ENCODE measurements around the gene SRPRB. TPM values are rescaled to one million over a fixed set of nuclear protein-coding genes. Genes with fewer than 3 reads are reported as not detected.

Gene SRPRB
- total RNA-seq, 1 experiment from 2014 or later, result 113 TPM

- H3K27ac Mint-ChIP-seq (ENCODE audit: unreplicated experiment), result no peak overlapping the region
- no peaks in the 10 kb centered on the region for H3K36me3 Mint-ChIP-seq (ENCODE audit: insufficient read depth, unreplicated experiment)
- H3K27me3 Mint-ChIP-seq (ENCODE audit: unreplicated experiment), result peaks cover 86% of the 10 kb centered on the region
- BruUV-seq (replicated peaks), result no TSS peak
- H3K4me1 Mint-ChIP-seq (ENCODE audit: low read depth, unreplicated experiment), result no peaks in the 10 kb centered on the region
- no peak for TF ChIP-seq CTCF (IDR thresholded peaks at IDR 0.05; ENCODE audit: unreplicated experiment)
- intact Hi-C loops (cut with micrococcal nuclease; ENCODE audit: unreplicated experiment), result no loop called here
- CTCF ChIA-PET, result interaction anchor here (0.6 to 1.8 kb wide), 3 partner anchors 11 to 69 kb away, joined by 3 read pairs; no protein-coding TSS in a partner anchor
- H3K9me3 Mint-ChIP-seq (ENCODE audit: low read depth, unreplicated experiment), result no peaks in the 10 kb centered on the region
- no peak for DNase-seq
- H3K4me3 Mint-ChIP-seq (ENCODE audit: low read depth, unreplicated experiment), result no peak overlapping the region
These were observed 48.8 kb downstream of the SRPRB start for GRCh38 chr3:133854264-133855001.

GRCh38 chr3:133855002-133855370 is 49.4 kb downstream of the SRPRB start:
- peaks cover 86% of the 10 kb centered on the region for H3K27me3 Mint-ChIP-seq (ENCODE audit: unreplicated experiment)
- no peak for DNase-seq
- BruUV-seq (replicated peaks), result no TSS peak
- intact Hi-C loops (cut with micrococcal nuclease; ENCODE audit: unreplicated experiment), result no loop called here
- no peaks in the 10 kb centered on the region for H3K9me3 Mint-ChIP-seq (ENCODE audit: low read depth, unreplicated experiment)
- TF ChIP-seq CTCF (IDR thresholded peaks at IDR 0.05; ENCODE audit: unreplicated experiment), result no peak
- no peaks in the 10 kb centered on the region for H3K4me1 Mint-ChIP-seq (ENCODE audit: low read depth, unreplicated experiment)
- H3K27ac Mint-ChIP-seq (ENCODE audit: unreplicated experiment), result no peak overlapping the region
- H3K4me3 Mint-ChIP-seq (ENCODE audit: low read depth, unreplicated experiment), result no peak overlapping the region
- CTCF ChIA-PET, result interaction anchor here (0.9 to 1.8 kb wide), 2 partner anchors 10 to 21 kb away, joined by 3 read pairs; no protein-coding TSS in a partner anchor
- no peaks in the 10 kb centered on the region for H3K36me3 Mint-ChIP-seq (ENCODE audit: insufficient read depth, unreplicated experiment)

- DNase-seq, result no peak
- no peak overlapping the region for H3K4me3 Mint-ChIP-seq (ENCODE audit: low read depth, unreplicated experiment)
- H3K4me1 Mint-ChIP-seq (ENCODE audit: low read depth, unreplicated experiment), result no peaks in the 10 kb centered on the region
- intact Hi-C loops (cut with micrococcal nuclease; ENCODE audit: unreplicated experiment), result no loop called here
- CTCF ChIA-PET, result no interaction called here
- H3K36me3 Mint-ChIP-seq (ENCODE audit: insufficient read depth, unreplicated experiment), result no peaks in the 10 kb centered on the region
- H3K27ac Mint-ChIP-seq (ENCODE audit: unreplicated experiment), result no peak overlapping the region
- BruUV-seq (replicated peaks), result no TSS peak
- no peak for TF ChIP-seq CTCF (IDR thresholded peaks at IDR 0.05; ENCODE audit: unreplicated experiment)
- H3K27me3 Mint-ChIP-seq (ENCODE audit: unreplicated experiment), result peaks cover 86% of the 10 kb centered on the region
- no peaks in the 10 kb centered on the region for H3K9me3 Mint-ChIP-seq (ENCODE audit: low read depth, unreplicated experiment)
These were observed 50.2 kb downstream of the SRPRB start for GRCh38 chr3:133855772-133856171.

- no peak for TF ChIP-seq CTCF (IDR thresholded peaks at IDR 0.05; ENCODE audit: unreplicated experiment)
- Mint-ChIP-seq H3K27me3 (ENCODE audit: unreplicated experiment) (peaks cover 86% of the 10 kb centered on the region), H3K4me1 (ENCODE audit: low read depth, unreplicated experiment) (no peaks in the 10 kb centered on the region), H3K36me3 (ENCODE audit: insufficient read depth, unreplicated experiment) (no peaks in the 10 kb centered on the region), H3K9me3 (ENCODE audit: low read depth, unreplicated experiment) (no peaks in the 10 kb centered on the region), H3K4me3 (ENCODE audit: low read depth, unreplicated experiment) (no peak overlapping the region), H3K27ac (ENCODE audit: unreplicated experiment) (no peak overlapping the region)
- intact Hi-C loops (cut with micrococcal nuclease; ENCODE audit: unreplicated experiment), result no loop called here
- BruUV-seq (replicated peaks), result no TSS peak
- CTCF ChIA-PET, result no interaction called here
- no peak for DNase-seq
These were observed 50.7 kb downstream of the SRPRB start for GRCh38 chr3:133856316-133856715.
